K562 (cell line): ENCODE data around the gene RILP. TPM values are rescaled to one million over a fixed set of nuclear protein-coding genes. Genes with fewer than 3 reads are reported as not detected.

ENCODE experiments used
- FOXJ3 ChIP-seq: sonication (generic); formaldehyde crosslinking; IDR thresholded peaks from 2 replicates; pipeline ENCODE4 v1.4.0; 2020; ENCODE audit warnings: mild to moderate bottlenecking, missing genetic modification reagents
- FOXK1 ChIP-seq: sonication (generic); formaldehyde crosslinking; IDR thresholded peaks from 2 replicates; pipeline ENCODE4 v1.8.0; 2022; ENCODE audit warnings: missing genetic modification reagents, mild to moderate bottlenecking, borderline replicate concordance
- HSF4 ChIP-seq: fragments of 250-450 bp; sonication (Bioruptor Pico); IDR thresholded peaks from 2 replicates; pipeline ENCODE4 v2.1.2; 2022; ENCODE audit warnings: mild to moderate bottlenecking, moderate library complexity, borderline replicate concordance
- POLR3G ChIP-seq: IDR thresholded peaks from 2 replicates; pipeline ENCODE4 v1.6.1; 2011; ENCODE audit not compliant: insufficient read length, insufficient replicate concordance; ENCODE audit errors: extremely low read depth
- RBM15 ChIP-seq: fragments of 200-400 bp; formaldehyde crosslinking; IDR thresholded peaks from 2 replicates; pipeline ENCODE4 v1.6.1; 2018; ENCODE audit warnings: mild to moderate bottlenecking, low read length, moderate library complexity; ENCODE audit not compliant: insufficient read depth
- RBM34 ChIP-seq: fragments of 200-400 bp; formaldehyde crosslinking; IDR thresholded peaks from 2 replicates; pipeline ENCODE4 v1.6.1; 2018; ENCODE audit warnings: low read length, borderline replicate concordance; ENCODE audit not compliant: insufficient read depth
- SAFB ChIP-seq: fragments of 200-400 bp; formaldehyde crosslinking; IDR thresholded peaks from 2 replicates; pipeline ENCODE4 v1.6.1; 2017; ENCODE audit warnings: low read depth, low read length, borderline replicate concordance
- ZBTB8A ChIP-seq: fragments of 450-650 bp; IDR thresholded peaks from 2 replicates; pipeline ENCODE4 v1.6.1; 2018; ENCODE audit warnings: mild to moderate bottlenecking, moderate library complexity; ENCODE audit not compliant: partially characterized antibody
- ZNF507 ChIP-seq: conservative IDR thresholded peaks from 2 replicates; pipeline ENCODE4 v1.6.1; 2017; ENCODE audit warnings: missing genetic modification characterization, missing compliant biosample characterization
- ZNF696 ChIP-seq: fragments of 250-450 bp; sonication (Bioruptor Pico); conservative IDR thresholded peaks from 2 replicates; pipeline ENCODE4 v1.4.0; 2020; ENCODE audit warnings: mild to moderate bottlenecking, moderate library complexity
- ZNF77 ChIP-seq: fragments of 250-450 bp; sonication (Bioruptor Pico); IDR thresholded peaks from 2 replicates; pipeline ENCODE4 v1.5.0; 2020
- polyA plus RNA-seq, 8 experiments: library from polyadenylated mRNA; depleted of rRNA in 4 of 8; stranded (reverse) in 5 of 8; unstranded in 3 of 8; fragments of >200 nt; fragmentation: Nextera tagmentation in 2 of 8; fragmentation: Illumina TruSeq in 1 of 8; extraction: Ambion mirVana in 2 of 8; extraction: Trizol in 1 of 8; gene quantifications; 2 replicates each; pipeline versions ENCODE4 v1.2.1 to v1.2.3, GENCODE V29; 2011 to 2014; ENCODE audit warnings: inconsistent platforms in 1 of 8, missing spikeins in 1 of 8
- total RNA-seq, 7 experiments: library from RNA; depleted of rRNA in 6 of 7; stranded (reverse); fragments of >200 nt in 6 of 7; fragmentation: Illumina TruSeq in 2 of 7; extraction: Trizol in 2 of 7; gene quantifications; 2 replicates each; pipeline versions ENCODE4 v1.2.1 to v1.2.3, GENCODE V29; 2011 to 2021; ENCODE audit warnings: low replicate concordance in 1 of 7
- TF ChIP-seq, protein P1 (sequence below): IDR thresholded peaks from 2 replicates; pipeline ENCODE4 v1.6.1; 2011; ENCODE audit not compliant: insufficient read length; ENCODE audit errors: extremely low read depth
- TF ChIP-seq, protein P2 (sequence below): sonication (generic); formaldehyde crosslinking; IDR thresholded peaks from 2 replicates; pipeline ENCODE4 v1.8.0; 2023; ENCODE audit warnings: mild to moderate bottlenecking, missing genetic modification reagents
- TF ChIP-seq, protein P3 (sequence below): fragments of 250-450 bp; sonication (Bioruptor Pico); IDR thresholded peaks from 2 replicates; pipeline ENCODE4 v1.4.0; 2020; ENCODE audit warnings: mild to moderate bottlenecking
- TF ChIP-seq, protein P4 (sequence below): fragments of 200-800 bp; sonication (Bioruptor generic); IDR thresholded peaks from 2 replicates; pipeline ENCODE4 v1.6.1; 2017; ENCODE audit warnings: missing genetic modification characterization, missing compliant biosample characterization
- TF ChIP-seq, protein P5 (sequence below): fragments of 250-450 bp; sonication (Bioruptor Pico); IDR thresholded peaks from 2 replicates; pipeline ENCODE4 v1.8.0; 2022; ENCODE audit warnings: moderate library complexity, mild to moderate bottlenecking, inconsistent platforms
- TF ChIP-seq, protein P6 (sequence below): fragments of 250-450 bp; sonication (Bioruptor Pico); IDR thresholded peaks from 2 replicates; pipeline ENCODE4 v1.8.0; 2022; ENCODE audit warnings: inconsistent platforms

RILP gene
- total and polyA plus RNA-seq, 9 of the 15 experiments (the other 6 are each of a cell fraction or from before 2014, with no cell fraction given) = 0.75 to 54.9 (median 27.8) TPM

DNA sequence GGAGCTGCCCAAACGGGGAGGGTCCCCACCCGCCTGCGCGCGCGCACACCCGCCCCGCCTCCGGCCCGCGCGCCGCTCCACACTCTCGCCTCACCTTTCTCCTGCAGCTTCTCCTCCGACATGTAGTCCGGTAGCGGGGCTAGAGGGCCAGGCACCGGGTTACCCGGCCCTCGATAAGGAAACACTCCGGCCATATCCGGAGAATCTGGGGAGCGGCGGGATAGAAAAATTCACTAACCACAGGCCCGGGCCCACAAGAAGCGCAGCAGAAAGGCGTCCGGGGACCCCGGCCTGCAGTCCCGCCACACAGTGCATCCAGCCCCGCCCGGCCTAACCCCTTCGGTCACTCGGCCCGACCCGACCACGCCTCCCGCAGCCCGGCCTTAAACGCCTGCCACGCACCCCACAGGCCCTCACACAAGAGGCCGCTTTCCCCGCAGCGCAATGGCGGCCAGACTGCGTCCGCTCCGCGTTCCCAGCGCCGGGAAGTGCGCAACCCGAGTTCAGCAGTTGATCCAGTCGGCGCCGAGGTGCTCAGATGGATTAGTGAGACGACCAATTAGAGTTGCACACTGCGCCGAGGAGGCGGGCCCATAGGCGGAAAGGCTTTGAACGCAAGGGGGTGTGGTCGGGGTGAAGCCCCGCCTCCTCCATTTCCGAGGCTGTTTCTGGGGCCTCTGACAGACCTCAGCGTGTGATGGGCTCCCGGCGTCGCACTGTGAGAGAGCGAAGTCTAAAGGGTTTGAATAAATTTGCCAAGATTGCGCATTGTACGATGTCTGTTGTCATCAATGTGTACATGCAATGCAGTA is 34.9 kb upstream of the RILP start, which contains the start of gene PRPF8 (continued):
- TF ChIP-seq, protein P1, sequence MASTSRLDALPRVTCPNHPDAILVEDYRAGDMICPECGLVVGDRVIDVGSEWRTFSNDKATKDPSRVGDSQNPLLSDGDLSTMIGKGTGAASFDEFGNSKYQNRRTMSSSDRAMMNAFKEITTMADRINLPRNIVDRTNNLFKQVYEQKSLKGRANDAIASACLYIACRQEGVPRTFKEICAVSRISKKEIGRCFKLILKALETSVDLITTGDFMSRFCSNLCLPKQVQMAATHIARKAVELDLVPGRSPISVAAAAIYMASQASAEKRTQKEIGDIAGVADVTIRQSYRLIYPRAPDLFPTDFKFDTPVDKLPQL = no peak
- TF ChIP-seq RBM34 (no peak), FOXK1 (CRISPR knock-in tag) (no peak), ZNF77 (CRISPR knock-in tag) (no peak), RBM15 (no peak), FOXJ3 (CRISPR knock-in tag) (no peak), ZNF696 (no peak), ZBTB8A (no peak), POLR3G (no peak), HSF4 (CRISPR knock-in tag) (no peak), SAFB (0 out of 2 replicates have a peak, but pooled peaks have one; percentile 11), ZNF507 (tag) (no peak)
- TF ChIP-seq, protein P2, sequence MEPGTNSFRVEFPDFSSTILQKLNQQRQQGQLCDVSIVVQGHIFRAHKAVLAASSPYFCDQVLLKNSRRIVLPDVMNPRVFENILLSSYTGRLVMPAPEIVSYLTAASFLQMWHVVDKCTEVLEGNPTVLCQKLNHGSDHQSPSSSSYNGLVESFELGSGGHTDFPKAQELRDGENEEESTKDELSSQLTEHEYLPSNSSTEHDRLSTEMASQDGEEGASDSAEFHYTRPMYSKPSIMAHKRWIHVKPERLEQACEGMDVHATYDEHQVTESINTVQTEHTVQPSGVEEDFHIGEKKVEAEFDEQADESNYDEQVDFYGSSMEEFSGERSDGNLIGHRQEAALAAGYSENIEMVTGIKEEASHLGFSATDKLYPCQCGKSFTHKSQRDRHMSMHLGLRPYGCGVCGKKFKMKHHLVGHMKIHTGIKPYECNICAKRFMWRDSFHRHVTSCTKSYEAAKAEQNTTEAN (CRISPR knock-in tag) = no peak; the same call in 1 of the 2 replicates
- TF ChIP-seq, protein P3, sequence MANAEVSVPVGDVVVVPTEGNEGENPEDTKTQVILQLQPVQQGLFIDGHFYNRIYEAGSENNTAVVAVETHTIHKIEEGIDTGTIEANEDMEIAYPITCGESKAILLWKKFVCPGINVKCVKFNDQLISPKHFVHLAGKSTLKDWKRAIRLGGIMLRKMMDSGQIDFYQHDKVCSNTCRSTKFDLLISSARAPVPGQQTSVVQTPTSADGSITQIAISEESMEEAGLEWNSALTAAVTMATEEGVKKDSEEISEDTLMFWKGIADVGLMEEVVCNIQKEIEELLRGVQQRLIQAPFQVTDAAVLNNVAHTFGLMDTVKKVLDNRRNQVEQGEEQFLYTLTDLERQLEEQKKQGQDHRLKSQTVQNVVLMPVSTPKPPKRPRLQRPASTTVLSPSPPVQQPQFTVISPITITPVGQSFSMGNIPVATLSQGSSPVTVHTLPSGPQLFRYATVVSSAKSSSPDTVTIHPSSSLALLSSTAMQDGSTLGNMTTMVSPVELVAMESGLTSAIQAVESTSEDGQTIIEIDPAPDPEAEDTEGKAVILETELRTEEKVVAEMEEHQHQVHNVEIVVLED (CRISPR knock-in tag) = peak; percentile 30; the same call in 1 of the 2 replicates
- TF ChIP-seq, protein P4, sequence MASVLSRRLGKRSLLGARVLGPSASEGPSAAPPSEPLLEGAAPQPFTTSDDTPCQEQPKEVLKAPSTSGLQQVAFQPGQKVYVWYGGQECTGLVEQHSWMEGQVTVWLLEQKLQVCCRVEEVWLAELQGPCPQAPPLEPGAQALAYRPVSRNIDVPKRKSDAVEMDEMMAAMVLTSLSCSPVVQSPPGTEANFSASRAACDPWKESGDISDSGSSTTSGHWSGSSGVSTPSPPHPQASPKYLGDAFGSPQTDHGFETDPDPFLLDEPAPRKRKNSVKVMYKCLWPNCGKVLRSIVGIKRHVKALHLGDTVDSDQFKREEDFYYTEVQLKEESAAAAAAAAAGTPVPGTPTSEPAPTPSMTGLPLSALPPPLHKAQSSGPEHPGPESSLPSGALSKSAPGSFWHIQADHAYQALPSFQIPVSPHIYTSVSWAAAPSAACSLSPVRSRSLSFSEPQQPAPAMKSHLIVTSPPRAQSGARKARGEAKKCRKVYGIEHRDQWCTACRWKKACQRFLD (CRISPR knock-in tag) = no peak; the same call in 1 of the 2 replicates
- TF ChIP-seq, protein P5, sequence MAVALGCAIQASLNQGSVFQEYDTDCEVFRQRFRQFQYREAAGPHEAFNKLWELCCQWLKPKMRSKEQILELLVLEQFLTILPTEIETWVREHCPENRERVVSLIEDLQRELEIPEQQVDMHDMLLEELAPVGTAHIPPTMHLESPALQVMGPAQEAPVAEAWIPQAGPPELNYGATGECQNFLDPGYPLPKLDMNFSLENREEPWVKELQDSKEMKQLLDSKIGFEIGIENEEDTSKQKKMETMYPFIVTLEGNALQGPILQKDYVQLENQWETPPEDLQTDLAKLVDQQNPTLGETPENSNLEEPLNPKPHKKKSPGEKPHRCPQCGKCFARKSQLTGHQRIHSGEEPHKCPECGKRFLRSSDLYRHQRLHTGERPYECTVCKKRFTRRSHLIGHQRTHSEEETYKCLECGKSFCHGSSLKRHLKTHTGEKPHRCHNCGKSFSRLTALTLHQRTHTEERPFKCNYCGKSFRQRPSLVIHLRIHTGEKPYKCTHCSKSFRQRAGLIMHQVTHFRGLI (CRISPR knock-in tag) = no peak
- TF ChIP-seq, protein P6, sequence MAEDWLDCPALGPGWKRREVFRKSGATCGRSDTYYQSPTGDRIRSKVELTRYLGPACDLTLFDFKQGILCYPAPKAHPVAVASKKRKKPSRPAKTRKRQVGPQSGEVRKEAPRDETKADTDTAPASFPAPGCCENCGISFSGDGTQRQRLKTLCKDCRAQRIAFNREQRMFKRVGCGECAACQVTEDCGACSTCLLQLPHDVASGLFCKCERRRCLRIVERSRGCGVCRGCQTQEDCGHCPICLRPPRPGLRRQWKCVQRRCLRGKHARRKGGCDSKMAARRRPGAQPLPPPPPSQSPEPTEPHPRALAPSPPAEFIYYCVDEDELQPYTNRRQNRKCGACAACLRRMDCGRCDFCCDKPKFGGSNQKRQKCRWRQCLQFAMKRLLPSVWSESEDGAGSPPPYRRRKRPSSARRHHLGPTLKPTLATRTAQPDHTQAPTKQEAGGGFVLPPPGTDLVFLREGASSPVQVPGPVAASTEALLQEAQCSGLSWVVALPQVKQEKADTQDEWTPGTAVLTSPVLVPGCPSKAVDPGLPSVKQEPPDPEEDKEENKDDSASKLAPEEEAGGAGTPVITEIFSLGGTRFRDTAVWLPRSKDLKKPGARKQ = no peak
